ENCODE results near the gene PASK. TPM values are rescaled to one million over a fixed set of nuclear protein-coding genes. Genes with fewer than 3 reads are reported as not detected.

Gene PASK
- total RNA-seq, 1 donor from 2014 or later: 20.3 TPM

GRCh38 chr2:241072151-241072550, 77.1 kb downstream of the PASK start:
- no peak overlapping the region for H3K4me2 ChIP-seq
- H3F3A ChIP-seq (ENCODE audit: low read depth): no peaks in the 10 kb centered on the region
- no peak overlapping the region for H3K4me3 ChIP-seq
- Mint-ChIP-seq H3K27ac (peak overlapping the region; percentile 53), H3K27me3 (ENCODE audit: insufficient read depth, low read depth) (peaks cover 6% of the 10 kb centered on the region), H3K9me3 (no peaks in the 10 kb centered on the region), H3K4me3 (no peak overlapping the region), H3K4me1 (peaks cover 5% of the 10 kb centered on the region), H3K36me3 (peaks cover 2% of the 10 kb centered on the region)
- no peaks in the 10 kb centered on the region for H3K36me3 ChIP-seq
- no peaks in the 10 kb centered on the region for H3K4me1 ChIP-seq
- TF ChIP-seq CTCF (IDR thresholded peaks at IDR 0.05): no peak
- no peak for TF ChIP-seq EZH2phosphoT487 (IDR thresholded peaks at IDR 0.05)
- no peak for TF ChIP-seq EZH2 (IDR thresholded peaks at IDR 0.05)
- no peak for DNase-seq (ENCODE audit: low spot score)
- no peaks in the 10 kb centered on the region for H3K27me3 ChIP-seq
- no peaks in the 10 kb centered on the region for H3K79me2 ChIP-seq (ENCODE audit: low read depth)
- H3K9ac ChIP-seq: no peak overlapping the region
- H3K9me3 ChIP-seq (ENCODE audit: low read depth): no peaks in the 10 kb centered on the region
- H3K27ac ChIP-seq: no peak overlapping the region
- no peak overlapping the region for H2AFZ ChIP-seq (replicated peaks)
- H4K20me1 ChIP-seq (ENCODE audit: low read depth): peaks cover 4% of the 10 kb centered on the region

GRCh38 chr2:241071677-241072111, 77.6 kb downstream of the PASK start:
- no peaks in the 10 kb centered on the region for H3K9me3 Mint-ChIP-seq
- TF ChIP-seq EZH2phosphoT487 (IDR thresholded peaks at IDR 0.05): no peak
- no peak for TF ChIP-seq EZH2 (IDR thresholded peaks at IDR 0.05)
- TF ChIP-seq CTCF (IDR thresholded peaks at IDR 0.05): no peak
- no peaks in the 10 kb centered on the region for H3K36me3 ChIP-seq
- H3K27ac ChIP-seq: no peak overlapping the region
- no peaks in the 10 kb centered on the region for H3K79me2 ChIP-seq (ENCODE audit: low read depth)
- H3K4me1 Mint-ChIP-seq: peaks cover 5% of the 10 kb centered on the region
- peaks cover 6% of the 10 kb centered on the region for H3K27me3 Mint-ChIP-seq (ENCODE audit: insufficient read depth, low read depth)
- no peak for DNase-seq (ENCODE audit: low spot score)
- H3F3A ChIP-seq (ENCODE audit: low read depth): no peaks in the 10 kb centered on the region
- H3K4me3 ChIP-seq: no peak overlapping the region
- H3K36me3 Mint-ChIP-seq: peaks cover 2% of the 10 kb centered on the region
- no peak overlapping the region for H3K27ac Mint-ChIP-seq
- no peak overlapping the region for H3K4me2 ChIP-seq
- H3K9ac ChIP-seq: no peak overlapping the region
- H3K4me1 ChIP-seq: no peaks in the 10 kb centered on the region
- no peak overlapping the region for H2AFZ ChIP-seq (replicated peaks)
- H3K4me3 Mint-ChIP-seq: no peak overlapping the region
- peaks cover 6% of the 10 kb centered on the region for H4K20me1 ChIP-seq (ENCODE audit: low read depth)
- H3K9me3 ChIP-seq (ENCODE audit: low read depth): no peaks in the 10 kb centered on the region
- no peaks in the 10 kb centered on the region for H3K27me3 ChIP-seq

GRCh38 chr2:241070811-241071676, 78.2 kb downstream of the PASK start:
- Histone ChIP-seq H2AFZ (replicated peaks) (no peak overlapping the region), H3K36me3 (no peaks in the 10 kb centered on the region), H3F3A (ENCODE audit: low read depth) (no peaks in the 10 kb centered on the region), H3K4me1 (no peaks in the 10 kb centered on the region), H3K27me3 (no peaks in the 10 kb centered on the region), H3K9ac (no peak overlapping the region), H3K27ac (no peak overlapping the region), H3K4me2 (no peak overlapping the region), H3K4me3 (no peak overlapping the region), H3K79me2 (ENCODE audit: low read depth) (no peaks in the 10 kb centered on the region), H4K20me1 (ENCODE audit: low read depth) (peaks cover 8% of the 10 kb centered on the region), H3K9me3 (ENCODE audit: low read depth) (no peaks in the 10 kb centered on the region)
- no peak for DNase-seq (ENCODE audit: low spot score)
- H3K36me3 Mint-ChIP-seq: peaks cover 2% of the 10 kb centered on the region
- peak overlapping the region; percentile 15 for H3K27ac Mint-ChIP-seq
- no peak for TF ChIP-seq EZH2 (IDR thresholded peaks at IDR 0.05)
- TF ChIP-seq EZH2phosphoT487 (IDR thresholded peaks at IDR 0.05): no peak
- no peak for TF ChIP-seq CTCF (IDR thresholded peaks at IDR 0.05)
- H3K9me3 Mint-ChIP-seq: no peaks in the 10 kb centered on the region
- H3K4me1 Mint-ChIP-seq: peaks cover 5% of the 10 kb centered on the region
- H3K4me3 Mint-ChIP-seq: no peak overlapping the region
- H3K27me3 Mint-ChIP-seq (ENCODE audit: insufficient read depth, low read depth): peaks cover 6% of the 10 kb centered on the region

All from neural progenitor cell (in vitro differentiated cells).